Transverse colon (tissue), 4 donors: ENCODE data around the gene MYO1B. TPM values are rescaled to one million over a fixed set of nuclear protein-coding genes. Genes with fewer than 3 reads are reported as not detected.

Experiments used
- DNase-seq: peaks from one replicate; pipeline ENCODE4 v3.0.0-alpha.2; 2019
- H3K27ac ChIP-seq, 4 donors: fragments of 200-600 bp; sonication (generic); 2 replicates each; pipeline ENCODE4 v1.5.1; 2016 to 2018; ENCODE audit warnings: inconsistent platforms in 4 of 4
- H3K27me3 ChIP-seq: fragments of 200-600 bp; sonication (generic); 2 replicates; pipeline ENCODE4 v1.5.1; 2017; ENCODE audit warnings: inconsistent platforms
- H3K36me3 ChIP-seq, 4 donors: fragments of 200-600 bp; sonication (generic); 2 replicates each; pipeline ENCODE4 v1.5.1; 2017 to 2019; ENCODE audit warnings: inconsistent platforms in 4 of 4
- H3K4me1 ChIP-seq, 4 donors: fragments of 200-600 bp; sonication (generic); 2 replicates each; pipeline ENCODE4 v1.5.1; 2017 to 2020; ENCODE audit warnings: inconsistent platforms in 4 of 4
- H3K4me3 ChIP-seq, 4 donors: fragments of 200-600 bp; sonication (generic); 1 replicate in 1 of 4; 2 replicates in 3 of 4; pipeline versions ENCODE4 v1.5.1 to v1.6.1; 2017 to 2019; ENCODE audit warnings: inconsistent platforms in 4 of 4
- H3K9me3 ChIP-seq, 2 donors: fragments of 200-600 bp; sonication (generic); 2 replicates each; pipeline ENCODE4 v1.5.1; 2017 to 2019; ENCODE audit warnings: inconsistent platforms in 2 of 2
- CTCF ChIP-seq, 5 experiments: fragments of 200-600 bp in 3 of 5; fragments of 450-650 bp in 2 of 5; sonication (generic) in 3 of 5; IDR thresholded peaks; 1 replicate in 2 of 5; 2 replicates in 3 of 5; pipeline ENCODE4 v1.5.1; 2016 to 2017; ENCODE audit warnings: antibody characterized with exemption in 5 of 5, inconsistent platforms in 3 of 5, mild to moderate bottlenecking in 2 of 5, moderate library complexity in 1 of 5
- EP300 ChIP-seq: sonication (generic); formaldehyde crosslinking; IDR thresholded peaks from one replicate; pipeline ENCODE4 v1.6.1; 2017; ENCODE audit warnings: antibody characterized with exemption, low read depth
- POLR2A ChIP-seq: fragments of 450-650 bp; IDR thresholded peaks from one replicate; pipeline ENCODE4 v1.6.1; 2016; ENCODE audit warnings: antibody characterized with exemption, mild to moderate bottlenecking, moderate library complexity
- POLR2AphosphoS5 ChIP-seq, 3 donors: sonication (generic); formaldehyde crosslinking; IDR thresholded peaks; one replicate each; pipeline ENCODE4 v1.6.1; 2016; ENCODE audit warnings: antibody characterized with exemption in 3 of 3
- WGBS, 2 donors: methylation state at CpG; one replicate each; pipeline ENCODE4 v1.1.5; 2018; ENCODE audit warnings: low coverage in 1 of 2; 5-methylcytosine and 5-hydroxymethylcytosine counted together
- in situ Hi-C, 4 donors: fragments of 200-750 bp; cut with MboI; loops; one replicate each; pipeline versions ENCODE4 v1.15.0 to v1.15.1; 2017; ENCODE audit warnings: low sequenced_read_pairs in 3 of 4, low pct_ligation_motif_present in 1 of 4, low pct_unique_long_range_greater_than_20kb in 1 of 4
- intact Hi-C: fragments of 100-400 bp; cut with DNase I; formaldehyde crosslinking; loops from one replicate; pipeline ENCODE4 v1.15.1; 2023; ENCODE audit warnings: low total_unique reads
- total RNA-seq, 4 donors: library from RNA; depleted of rRNA; stranded (reverse); fragments of >200 nt; gene quantifications; one replicate each; pipeline ENCODE4 v1.1.0, GENCODE V29; 2016

Gene MYO1B
- total RNA-seq, 4 donors from 2014 or later = 17.9 to 37.0 (median 35.0) TPM

GRCh38 chr2:191250986-191251385 lies 5.8 kb downstream of the MYO1B start:
- no peak for DNase-seq
- Histone ChIP-seq H3K36me3 (no peaks in the 10 kb centered on the region), H3K4me3 (no peak overlapping the region), H3K27me3 (no peaks in the 10 kb centered on the region), H3K4me1 (peaks cover 0 to 22% (median 2%) of the 10 kb centered on the region in 4 donors), H3K9me3 (no peaks in the 10 kb centered on the region), H3K27ac (no peak overlapping the region)
- in situ Hi-C loops (no loop called here), intact Hi-C loops (no loop called here)
- TF ChIP-seq CTCF (IDR thresholded peaks at IDR 0.05) = no peak
- TF ChIP-seq EP300 = no peak
- no peak for TF ChIP-seq POLR2AphosphoS5 (IDR thresholded peaks at IDR 0.05)
- TF ChIP-seq POLR2A = no peak
- WGBS, 2 donors = 71 to 85% methylated on average over 2 to 5 of the region's 5 CpGs

- H3K27me3 ChIP-seq = no peaks in the 10 kb centered on the region
- H3K4me1 ChIP-seq = peaks cover 0 to 9% (median 0%) of the 10 kb centered on the region in 4 donors
- no peaks in the 10 kb centered on the region for H3K9me3 ChIP-seq
- H3K4me3 ChIP-seq = no peak overlapping the region
- in situ Hi-C loops (no loop called here), intact Hi-C loops (no loop called here)
- no peaks in the 10 kb centered on the region for H3K36me3 ChIP-seq
- WGBS, 2 donors = 61 to 80% methylated on average over 2 of the region's 2 CpGs
- H3K27ac ChIP-seq = no peak overlapping the region
- DNase-seq = no peak
- TF ChIP-seq POLR2AphosphoS5 (IDR thresholded peaks at IDR 0.05) = no peak
- no peak for TF ChIP-seq POLR2A
- no peak for TF ChIP-seq EP300
- TF ChIP-seq CTCF (IDR thresholded peaks at IDR 0.05) = no peak
These were observed 7.5 kb downstream of the MYO1B start for GRCh38 chr2:191252699-191253098.

- Histone ChIP-seq H3K9me3 (no peaks in the 10 kb centered on the region), H3K27me3 (no peaks in the 10 kb centered on the region), H3K36me3 (no peaks in the 10 kb centered on the region), H3K4me3 (no peak overlapping the region), H3K4me1 (peaks cover 0 to 8% (median 0%) of the 10 kb centered on the region in 4 donors), H3K27ac (no peak overlapping the region)
- WGBS, 2 donors = 97 to 100% methylated on average over 2 of the region's 2 CpGs
- in situ Hi-C loops (no loop called here), intact Hi-C loops (no loop called here)
- DNase-seq = no peak
- no peak for TF ChIP-seq EP300
- no peak for TF ChIP-seq POLR2A
- TF ChIP-seq POLR2AphosphoS5 (IDR thresholded peaks at IDR 0.05) = no peak
- no peak for TF ChIP-seq CTCF (IDR thresholded peaks at IDR 0.05)
These were observed 8.3 kb downstream of the MYO1B start for GRCh38 chr2:191253476-191253875.

GRCh38 chr2:191255271-191255670 lies 10.1 kb downstream of the MYO1B start:
- H3K4me3 ChIP-seq = no peak overlapping the region
- H3K36me3 ChIP-seq = no peaks in the 10 kb centered on the region
- intact Hi-C loops (no loop called here), in situ Hi-C loops (no loop called here)
- no peak overlapping the region for H3K27ac ChIP-seq
- H3K9me3 ChIP-seq = no peaks in the 10 kb centered on the region
- DNase-seq = no peak
- TF ChIP-seq CTCF (IDR thresholded peaks at IDR 0.05) = no peak
- no peak for TF ChIP-seq EP300
- no peak for TF ChIP-seq POLR2AphosphoS5 (IDR thresholded peaks at IDR 0.05)
- TF ChIP-seq POLR2A = no peak
- H3K27me3 ChIP-seq = no peaks in the 10 kb centered on the region
- 94% methylated on average over 4 of the region's 4 CpGs for WGBS, 2 donors
- no peaks in the 10 kb centered on the region for H3K4me1 ChIP-seq
